Right lobe of liver (tissue), 6 donors: Measurements from ENCODE around the gene EPHA1. TPM values are rescaled to one million over a fixed set of nuclear protein-coding genes. Genes with fewer than 3 reads are reported as not detected.

Experiments
- ATAC-seq, 4 donors: fragments of 200-7000 bp; cut with Tn5 transposase; one replicate each; pipeline ENCODE4 v1.9.1; 2020; ENCODE audit warnings: mild to moderate bottlenecking in 4 of 4, moderate library complexity in 4 of 4
- DNase-seq, 3 donors: peaks; one replicate each; pipeline ENCODE4 v3.0.0-alpha.2; 2020
- H3K27ac ChIP-seq, 3 donors: fragments of 200-600 bp; one replicate each; pipeline ENCODE4 v1.8.0; 2022
- H3K27me3 ChIP-seq, 2 donors: fragments of 200-600 bp; one replicate each; pipeline ENCODE4 v1.8.0; 2022
- H3K36me3 ChIP-seq, 4 donors: fragments of 200-600 bp; sonication (generic) in 1 of 4; one replicate each; pipeline versions ENCODE4 v1.5.1 to v1.8.0; 2017 to 2022; ENCODE audit warnings: control low read depth in 1 of 4
- H3K4me1 ChIP-seq, 4 donors: fragments of 200-600 bp; sonication (generic) in 1 of 4; one replicate each; pipeline versions ENCODE4 v1.5.1 to v1.8.0; 2017 to 2022; ENCODE audit warnings: control low read depth in 1 of 4
- H3K4me3 ChIP-seq, 3 donors: fragments of 200-600 bp; one replicate each; pipeline ENCODE4 v1.8.0; 2022
- H3K9me3 ChIP-seq, 4 donors: fragments of 200-600 bp; sonication (generic) in 1 of 4; one replicate each; pipeline versions ENCODE4 v1.5.1 to v1.8.0; 2017 to 2022; ENCODE audit warnings: control low read depth in 1 of 4
- POLR2A ChIP-seq: fragments of 450-650 bp; IDR thresholded peaks from one replicate; pipeline ENCODE4 v1.6.1; 2017; ENCODE audit warnings: antibody characterized with exemption, mild to moderate bottlenecking
- WGBS: methylation state at CpG from one replicate; pipeline ENCODE4 v1.1.6; 2018; ENCODE audit warnings: low coverage, low lambda C conversion rate; ENCODE audit not compliant: insufficient coverage; ENCODE audit errors: missing lambda C conversion rate; 5-methylcytosine and 5-hydroxymethylcytosine counted together
- intact Hi-C, 2 donors: fragments of 100-400 bp; cut with DNase I; formaldehyde crosslinking; loops; one replicate each; pipeline versions ENCODE4 v1.11.2 to v1.14.1; 2022
- total RNA-seq, 6 experiments: library from RNA; depleted of rRNA in 2 of 6; stranded (reverse); fragments of >200 nt in 2 of 6; fragmentation: NEBNext Ultra II Directional in 3 of 6; extraction: Animal tissue kit (Norgen Biotek cat#: 25700) in 3 of 6; gene quantifications; one replicate each; pipeline versions ENCODE4 v1.1.0 to v1.2.4, GENCODE V29; 2016 to 2023
- TF ChIP-seq, protein P1 (sequence below), 4 donors: fragments of 200-600 bp in 3 of 4; fragments of 450-650 bp in 1 of 4; IDR thresholded peaks; one replicate each; pipeline versions ENCODE4 v1.5.1 to v1.8.0; 2016 to 2022; ENCODE audit warnings: antibody characterized with exemption in 4 of 4, mild to moderate bottlenecking in 2 of 4
- donor health status: DM: no; HTN: yes; CAD: no.
- donor health status: DM: no; HTN: no; CAD: no.
- donor health status: DM: no; HTN: no; CAD: no.
- donor health status: DM: no; HTN: yes; CAD: no.
- donor health status: DM: no; HTN: yes; CAD: no.

EPHA1 gene
- total RNA-seq, 6 experiments from 2014 or later, result 12.6 to 41.3 (median 16.5) TPM

DNA sequence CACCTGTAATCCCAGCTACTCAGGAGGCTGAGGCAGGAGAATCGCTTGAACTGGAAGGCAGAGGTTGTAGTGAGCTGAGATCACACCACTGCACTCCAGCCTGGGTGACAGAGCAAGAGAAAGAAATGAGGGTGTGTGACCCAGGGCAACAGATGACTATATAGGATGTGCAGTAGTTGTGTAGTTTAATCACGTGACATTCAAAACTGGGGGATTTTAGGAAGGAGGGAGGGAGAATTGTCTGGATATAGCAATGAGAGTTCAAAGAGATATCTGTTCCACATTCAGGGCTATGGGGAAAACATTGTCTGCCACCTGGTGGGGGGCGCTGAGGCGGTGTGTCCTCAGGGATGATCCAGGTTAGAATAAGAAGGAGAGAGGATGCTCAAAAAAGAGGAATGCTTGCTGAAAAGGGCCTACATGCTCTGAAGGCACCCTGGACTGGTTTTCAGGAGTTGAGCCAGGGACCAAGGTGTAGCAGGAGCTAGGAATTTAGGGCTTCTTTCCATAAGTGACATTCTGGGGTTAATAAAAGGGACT is 35.3 kb downstream of the EPHA1 start:
- TF ChIP-seq, protein P1, sequence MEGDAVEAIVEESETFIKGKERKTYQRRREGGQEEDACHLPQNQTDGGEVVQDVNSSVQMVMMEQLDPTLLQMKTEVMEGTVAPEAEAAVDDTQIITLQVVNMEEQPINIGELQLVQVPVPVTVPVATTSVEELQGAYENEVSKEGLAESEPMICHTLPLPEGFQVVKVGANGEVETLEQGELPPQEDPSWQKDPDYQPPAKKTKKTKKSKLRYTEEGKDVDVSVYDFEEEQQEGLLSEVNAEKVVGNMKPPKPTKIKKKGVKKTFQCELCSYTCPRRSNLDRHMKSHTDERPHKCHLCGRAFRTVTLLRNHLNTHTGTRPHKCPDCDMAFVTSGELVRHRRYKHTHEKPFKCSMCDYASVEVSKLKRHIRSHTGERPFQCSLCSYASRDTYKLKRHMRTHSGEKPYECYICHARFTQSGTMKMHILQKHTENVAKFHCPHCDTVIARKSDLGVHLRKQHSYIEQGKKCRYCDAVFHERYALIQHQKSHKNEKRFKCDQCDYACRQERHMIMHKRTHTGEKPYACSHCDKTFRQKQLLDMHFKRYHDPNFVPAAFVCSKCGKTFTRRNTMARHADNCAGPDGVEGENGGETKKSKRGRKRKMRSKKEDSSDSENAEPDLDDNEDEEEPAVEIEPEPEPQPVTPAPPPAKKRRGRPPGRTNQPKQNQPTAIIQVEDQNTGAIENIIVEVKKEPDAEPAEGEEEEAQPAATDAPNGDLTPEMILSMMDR (IDR thresholded peaks at IDR 0.05), result peak in 2 of 4 donors; percentile 8 to 18
- no peak for TF ChIP-seq POLR2A
- no peak overlapping the region for H3K4me3 ChIP-seq
- intact Hi-C loops, result no loop called here
- H3K9me3 ChIP-seq, result no peaks in the 10 kb centered on the region
- no peaks in the 10 kb centered on the region for H3K27me3 ChIP-seq
- H3K4me1 ChIP-seq, result peaks cover 0 to 6% (median 0%) of the 10 kb centered on the region in 4 donors
- DNase-seq, result peak in 1 of 3 donors; percentile 15
- ATAC-seq, result peak in 1 of 4 donors; percentile 10
- 88% methylated on average over 4 of the region's 4 CpGs for WGBS
- no peaks in the 10 kb centered on the region for H3K36me3 ChIP-seq
- no peak overlapping the region for H3K27ac ChIP-seq

DNA sequence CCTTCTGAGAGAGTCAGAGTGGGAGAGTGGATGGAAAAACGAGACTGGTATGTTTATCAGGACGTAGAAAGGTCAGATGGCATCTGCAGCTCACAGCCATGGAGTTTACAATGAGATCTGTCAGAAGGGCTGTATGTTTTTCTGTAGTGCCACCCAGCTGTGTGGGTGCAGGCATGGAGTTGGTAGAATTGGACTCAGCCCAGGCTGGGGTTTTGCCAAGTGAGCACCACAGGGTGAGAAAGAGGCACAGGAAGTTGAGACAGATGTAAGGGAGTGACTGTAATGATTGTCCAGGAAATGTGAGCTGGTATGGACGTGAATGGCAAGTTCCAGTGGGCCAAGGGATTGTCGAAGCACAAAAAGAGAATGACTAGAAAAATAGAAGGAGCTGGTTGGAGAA is 36.6 kb downstream of the EPHA1 start:
- ATAC-seq (peak; percentile 42 to 77 (median 43)), DNase-seq (peak in 2 of 3 donors; percentile 55 to 76)
- Histone ChIP-seq H3K4me3 (no peak overlapping the region), H3K27me3 (no peaks in the 10 kb centered on the region), H3K4me1 (peaks cover 0 to 6% (median 0%) of the 10 kb centered on the region in 4 donors), H3K36me3 (no peaks in the 10 kb centered on the region), H3K27ac (no peak overlapping the region), H3K9me3 (no peaks in the 10 kb centered on the region)
- TF ChIP-seq, protein P1 (IDR thresholded peaks at IDR 0.05), result peak in 1 of 4 donors; percentile 7
- no peak for TF ChIP-seq POLR2A
- intact Hi-C loops, result no loop called here
- WGBS, result 40% methylated on average over 4 of the region's 4 CpGs

DNA sequence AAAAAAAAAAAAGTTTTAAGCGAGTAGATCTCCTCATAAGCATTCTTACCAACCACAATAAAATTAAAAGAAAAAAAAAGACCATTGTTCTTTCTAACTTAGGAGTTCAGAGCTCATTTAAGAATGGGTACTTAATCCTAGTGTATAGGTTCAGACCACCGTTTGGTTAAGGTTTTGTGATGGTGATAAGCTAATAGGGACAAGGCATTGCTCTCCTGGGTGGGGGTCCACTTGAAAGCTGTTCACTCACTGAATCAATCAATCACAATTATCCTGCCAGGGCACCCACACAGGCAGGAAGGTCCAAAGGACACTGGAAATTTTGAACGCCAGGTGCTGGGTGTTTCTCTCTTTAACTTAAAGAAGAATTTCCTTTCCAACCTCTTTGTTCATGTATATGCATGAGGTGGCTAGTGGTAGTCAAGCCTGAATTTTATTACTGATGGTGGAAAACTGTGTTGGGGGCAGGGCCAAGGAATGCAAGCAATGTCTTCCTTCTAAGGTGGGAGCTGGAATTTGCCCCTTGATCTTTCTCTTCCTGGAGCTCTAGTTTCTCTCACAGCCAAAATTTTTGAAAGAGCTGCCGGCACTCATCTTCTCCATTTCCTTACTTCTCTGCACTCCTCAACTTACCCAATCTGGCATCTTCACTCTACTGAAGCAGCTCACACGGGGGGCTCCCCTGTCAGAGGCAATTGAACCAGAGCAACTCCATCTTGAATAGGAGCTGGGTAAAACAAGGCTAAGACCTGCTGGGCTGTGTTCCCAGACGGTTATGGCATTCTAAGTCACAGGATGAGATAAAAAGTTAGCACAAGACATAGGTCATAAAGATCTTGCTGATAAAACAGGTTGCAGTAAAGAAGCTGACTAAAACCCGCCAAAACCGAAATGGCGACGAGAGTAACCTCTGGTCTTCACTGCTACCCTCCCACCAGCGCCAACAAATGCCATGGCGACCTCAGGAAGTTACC is 38.7 kb downstream of the EPHA1 start:
- H3K36me3 ChIP-seq, result no peaks in the 10 kb centered on the region
- no peak overlapping the region for H3K4me3 ChIP-seq
- H3K27ac ChIP-seq, result no peak overlapping the region
- DNase-seq (no peak), ATAC-seq (peak in 2 of 4 donors; percentile 14 to 16)
- H3K9me3 ChIP-seq, result no peaks in the 10 kb centered on the region
- no peaks in the 10 kb centered on the region for H3K27me3 ChIP-seq
- intact Hi-C loops, result loop anchor here in 1 of 2 donors (10.0 kb wide), 1 partner anchor 55 kb away; the partner anchor contains the start of gene CLCN1
- WGBS, result 72% methylated on average over 12 of the region's 12 CpGs
- TF ChIP-seq, protein P1 (IDR thresholded peaks at IDR 0.05), result no peak
- TF ChIP-seq POLR2A, result no peak
- peaks cover 0 to 6% (median 0%) of the 10 kb centered on the region in 4 donors for H3K4me1 ChIP-seq

DNA sequence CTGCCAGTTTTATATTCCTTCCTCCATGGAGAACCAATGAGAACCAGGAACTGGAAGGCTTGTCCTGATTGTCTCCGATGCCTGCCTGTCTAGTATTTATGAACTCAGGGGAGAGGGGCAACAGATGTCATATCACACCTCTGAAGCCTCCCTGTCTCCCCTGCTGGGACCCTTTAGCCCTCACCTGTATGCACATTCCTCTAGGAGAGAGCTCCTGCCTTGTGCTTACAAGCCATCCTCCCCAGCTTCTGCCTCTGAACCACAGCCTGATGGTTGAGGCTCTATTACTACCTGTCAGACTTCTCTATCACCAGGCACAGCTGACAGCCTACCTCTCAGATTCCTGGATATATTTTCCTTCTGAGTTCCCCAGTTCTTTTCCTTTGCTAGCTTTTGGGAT is 40.3 kb downstream of the EPHA1 start:
- Histone ChIP-seq H3K27ac (no peak overlapping the region), H3K36me3 (no peaks in the 10 kb centered on the region), H3K4me3 (no peak overlapping the region), H3K4me1 (peaks cover 0 to 6% (median 0%) of the 10 kb centered on the region in 4 donors), H3K27me3 (no peaks in the 10 kb centered on the region), H3K9me3 (no peaks in the 10 kb centered on the region)
- DNase-seq (no peak), ATAC-seq (no peak)
- TF ChIP-seq POLR2A, result no peak
- TF ChIP-seq, protein P1 (IDR thresholded peaks at IDR 0.05), result no peak
- no CpG with 5 or more reads among the region's 1 CpG for WGBS
- intact Hi-C loops, result loop anchor here in 1 of 2 donors (10.0 kb wide), 1 partner anchor 54 kb away; the partner anchor contains the start of gene CLCN1
